NCI-H1436 (cell line): ENCODE measurements around the gene KCND3.

Experiments used
- DNase-seq: peaks from one replicate; lab custom pipeline; 2025; lab: John Stamatoyannopoulos, UW

Gene KCND3

GRCh38 chr1:111989531-111990025, at the start of gene KCND3:
KCND3 (minus strand) TSS chr1:111989668.
- no peak for DNase-seq

GRCh38 chr1:112034277-112034676, 44.8 kb upstream of the KCND3 start:
- DNase-seq: no peak

- no peak for DNase-seq
Observed at GRCh38 chr1:112033439-112034120, 44.1 kb upstream of the KCND3 start.

DNA sequence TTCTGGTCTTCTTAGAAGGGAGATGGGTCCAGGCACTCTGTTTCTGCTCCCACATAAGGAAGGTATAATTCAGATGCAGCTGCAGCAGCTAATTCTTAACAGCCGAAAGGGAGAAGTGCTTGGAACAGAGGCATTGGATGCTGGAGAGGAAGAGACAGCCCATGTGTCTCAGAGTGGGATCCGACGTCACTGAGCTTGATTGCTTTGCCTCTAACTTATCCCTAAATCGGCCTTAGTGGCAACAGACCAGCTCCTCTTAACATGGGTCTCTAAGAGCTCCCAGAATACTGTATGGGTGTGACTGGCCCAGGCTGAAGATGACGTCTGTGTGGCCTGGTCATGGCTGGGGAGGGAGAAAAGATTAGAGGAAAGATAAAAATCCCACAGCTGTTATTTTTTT, 40.7 kb upstream of the KCND3 start:
- DNase-seq: no peak

GRCh38 chr1:112027696-112028095, 38.2 kb upstream of the KCND3 start:
- DNase-seq: peak; percentile 63

DNA sequence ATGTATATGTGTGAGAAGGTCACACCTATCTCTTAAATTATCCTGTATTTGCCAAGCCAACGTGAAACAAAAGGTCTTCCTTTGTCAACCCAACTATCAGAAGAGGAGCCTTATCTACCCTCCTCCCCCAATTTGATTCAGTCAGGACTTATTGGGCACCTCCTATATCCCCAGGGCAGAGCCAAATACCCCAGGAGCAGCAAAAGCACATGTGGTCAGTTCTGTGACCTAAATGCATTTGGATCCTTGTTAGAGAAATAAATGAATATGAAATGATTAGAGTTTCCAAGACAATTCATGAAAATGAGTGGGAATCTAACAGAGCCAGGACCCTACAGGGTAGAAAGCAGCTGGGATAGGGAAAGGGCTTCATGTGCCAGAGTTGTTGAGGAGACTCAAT, 37.0 kb upstream of the KCND3 start:
- no peak for DNase-seq

DNA sequence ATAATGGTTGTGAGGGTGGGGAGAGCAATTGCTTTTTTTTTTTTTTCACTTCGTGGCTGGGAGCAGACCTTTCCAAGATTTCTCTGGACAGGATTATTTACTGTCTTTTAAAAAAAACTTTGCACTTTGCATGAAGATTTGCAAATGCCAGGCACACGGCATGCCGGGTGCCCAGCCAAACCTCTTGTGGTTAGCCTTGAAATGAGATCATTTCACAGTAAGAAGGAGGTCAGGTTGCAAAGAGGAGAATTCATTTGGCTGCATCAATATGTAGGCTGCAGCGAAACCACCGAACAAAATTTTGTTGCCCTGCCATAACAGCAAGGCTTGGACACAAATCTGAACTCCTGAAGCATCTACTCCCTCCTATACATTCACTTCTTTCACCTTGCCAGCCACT, 36.5 kb upstream of the KCND3 start:
- no peak for DNase-seq

GRCh38 chr1:112021263-112021662, 31.8 kb upstream of the KCND3 start:
- no peak for DNase-seq

GRCh38 chr1:112017183-112017582, 27.7 kb upstream of the KCND3 start:
- no peak for DNase-seq

DNA sequence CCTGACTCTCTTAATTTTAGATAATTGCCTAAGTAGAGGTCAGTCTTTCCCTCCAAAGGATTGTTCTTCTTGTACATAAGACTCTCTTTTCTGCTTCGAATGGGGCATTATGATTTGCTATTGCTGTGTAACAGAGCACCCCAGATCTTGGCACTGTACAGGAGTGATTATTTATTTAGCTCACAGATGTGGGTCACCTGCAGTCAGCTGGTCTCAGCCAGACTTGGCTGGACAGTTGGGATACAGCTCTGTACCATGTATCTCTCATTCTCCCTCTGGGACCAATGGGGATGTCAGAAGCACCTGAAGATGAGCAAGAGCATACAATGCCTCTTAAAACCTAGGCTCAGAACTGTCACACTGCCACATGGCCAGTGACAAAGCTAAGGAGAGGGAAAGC, 23.4 kb upstream of the KCND3 start:
- DNase-seq: no peak

GRCh38 chr1:112011202-112011601, 21.7 kb upstream of the KCND3 start:
- no peak for DNase-seq

DNA sequence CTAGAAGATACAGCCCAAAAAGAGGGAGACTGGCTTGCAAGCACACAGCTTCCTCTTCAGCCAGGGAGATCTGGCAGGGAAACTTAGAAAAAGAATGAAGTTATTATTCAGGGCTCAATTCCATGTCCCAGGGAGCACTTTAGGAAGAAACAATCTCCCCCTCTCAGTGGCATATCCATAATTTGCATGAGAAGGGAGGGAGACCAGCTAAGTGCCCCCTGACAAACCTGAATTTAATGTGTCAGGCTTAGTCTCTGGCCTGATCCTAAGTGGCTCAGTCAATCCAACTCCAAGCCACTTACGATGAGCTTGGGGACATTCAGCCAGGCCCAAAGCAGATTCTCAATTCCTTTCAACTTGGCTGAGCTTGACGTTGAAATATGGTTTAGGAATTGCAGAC, 17.7 kb upstream of the KCND3 start:
- no peak for DNase-seq

GRCh38 chr1:112006416-112007025, 17.1 kb upstream of the KCND3 start:
- no peak for DNase-seq

GRCh38 chr1:112004076-112004475, 14.6 kb upstream of the KCND3 start:
- DNase-seq: no peak

- DNase-seq: no peak
Observed at GRCh38 chr1:112002514-112002913, 13.0 kb upstream of the KCND3 start.

GRCh38 chr1:112001436-112001835, 12.0 kb upstream of the KCND3 start:
- no peak for DNase-seq

GRCh38 chr1:112000048-112000447, 10.6 kb upstream of the KCND3 start:
- no peak for DNase-seq

- DNase-seq: no peak
Observed at GRCh38 chr1:111998332-111998731, 8.9 kb upstream of the KCND3 start.

- DNase-seq: no peak
Observed at GRCh38 chr1:111992476-111992875, 3.0 kb upstream of the KCND3 start.

DNA sequence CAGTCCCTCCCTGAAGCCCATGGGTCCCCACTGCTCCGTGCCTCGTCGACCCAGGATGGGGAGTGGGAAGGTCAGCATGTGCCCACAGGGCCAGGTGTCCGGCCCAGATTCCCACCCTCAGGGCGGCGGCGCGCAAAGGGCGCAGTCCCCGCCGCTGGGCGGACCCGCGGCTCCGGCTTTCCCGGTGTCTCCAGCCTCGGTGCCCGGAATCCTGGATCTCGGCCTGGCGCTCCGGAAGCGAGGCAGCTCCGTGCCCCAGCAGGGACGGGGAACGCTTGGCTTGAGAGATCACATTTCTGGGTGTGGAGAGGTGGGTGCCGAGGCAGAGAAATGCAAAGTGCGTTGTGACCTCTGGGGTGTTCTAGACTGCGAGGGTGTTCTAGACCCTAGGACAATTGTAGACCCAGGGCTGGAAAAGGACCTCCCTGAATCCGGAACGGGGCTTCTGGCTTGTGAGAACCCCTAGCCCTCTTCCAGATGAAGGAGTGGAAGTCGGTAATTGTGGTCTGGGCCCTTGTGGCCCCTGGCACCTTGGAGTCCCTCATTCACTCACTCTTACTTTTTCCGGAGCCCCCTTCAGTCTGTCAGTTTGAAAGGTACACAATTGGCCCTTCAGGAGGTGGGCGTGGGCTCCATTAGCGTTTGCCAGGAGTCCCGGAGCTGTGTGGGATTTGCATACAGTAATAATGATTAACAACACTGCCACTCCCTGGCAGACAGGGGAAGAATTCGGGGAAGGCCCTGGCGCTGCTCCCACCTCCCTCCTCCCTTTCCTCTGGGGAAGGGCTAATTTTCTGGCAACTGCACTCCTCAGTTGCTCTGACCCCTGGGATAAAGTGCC, 1.6 kb upstream of the KCND3 start:
- DNase-seq: peak; percentile 80

DNA sequence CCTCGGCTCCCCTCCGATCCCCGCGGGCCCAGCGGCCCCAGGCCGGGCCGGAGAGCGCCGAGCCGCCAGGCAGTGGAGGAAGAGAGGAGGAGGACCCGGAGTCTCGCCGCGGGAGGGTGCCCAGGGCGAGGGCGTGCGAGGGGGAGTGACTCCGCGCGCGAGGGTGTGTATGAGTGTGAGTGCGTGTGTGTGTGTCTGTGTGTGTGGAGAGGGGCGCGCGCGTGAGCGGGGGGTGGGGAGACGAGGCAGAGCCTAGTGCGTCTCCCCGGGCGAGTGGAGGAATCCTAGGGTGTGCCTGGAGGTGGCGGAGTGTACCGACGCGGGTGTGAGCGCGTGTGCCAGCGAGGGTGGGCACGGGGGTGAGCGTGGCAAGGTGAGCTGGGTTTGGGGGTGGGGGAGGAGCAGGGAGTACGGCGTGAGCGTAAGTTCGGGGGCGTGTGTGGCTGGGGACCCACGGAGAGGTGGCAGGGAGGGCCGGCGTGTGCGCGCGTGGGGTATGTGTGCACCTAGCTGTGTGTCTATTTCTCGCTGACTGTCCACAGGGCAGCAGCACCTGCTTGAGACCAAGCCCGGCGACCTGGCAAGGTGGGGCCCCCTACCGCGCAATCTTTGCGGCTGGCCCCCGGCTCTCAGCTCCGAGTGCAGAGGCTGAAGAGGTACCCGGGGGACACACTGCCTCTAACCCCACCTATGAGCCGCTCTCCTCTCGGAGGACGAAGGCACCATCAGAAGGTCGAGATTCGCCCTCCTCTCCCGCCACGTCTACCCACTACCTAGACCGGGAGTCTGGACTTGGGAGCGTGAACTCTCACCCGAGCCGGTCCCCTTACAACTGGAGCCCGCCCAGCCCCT, 784 bp upstream of the KCND3 start:
- no peak for DNase-seq
